Smooth muscle cell (in vitro differentiated cells): Measurements from ENCODE around the gene AKAP13. TPM values are rescaled to one million over a fixed set of nuclear protein-coding genes. Genes with fewer than 3 reads are reported as not detected.
"Not testable (repeated sequence)": the region's sequence is repeated elsewhere in the genome, so short reads cannot be mapped to it uniquely, and the experiment has no call there.

Experiments
- DNase-seq: peaks from one replicate; lab custom pipeline; 2025; ENCODE audit not compliant: unreplicated experiment; lab: John Stamatoyannopoulos, UW
- H2AFZ ChIP-seq: fragments of 200-600 bp; sonication (generic); 2 replicates; pipeline ENCODE4 v1.6.0; 2016; ENCODE audit warnings: antibody characterized with exemption, low read depth, mild to moderate bottlenecking
- H3F3A ChIP-seq: fragments of 200-600 bp; sonication (generic); 2 replicates; pipeline ENCODE4 v1.6.0; 2017; ENCODE audit warnings: antibody characterized with exemption, low read depth
- H3K27ac ChIP-seq: fragments of 200-600 bp; sonication (generic); 2 replicates; pipeline ENCODE4 v1.5.1; 2016; ENCODE audit warnings: low read depth, mild to moderate bottlenecking
- H3K27me3 ChIP-seq: fragments of 200-600 bp; sonication (generic); 2 replicates; pipeline ENCODE4 v1.6.1; 2016; ENCODE audit warnings: low read depth, mild to moderate bottlenecking
- H3K36me3 ChIP-seq: fragments of 200-600 bp; sonication (generic); 2 replicates; pipeline ENCODE4 v1.5.1; 2016; ENCODE audit warnings: low read depth
- H3K4me1 ChIP-seq: fragments of 200-600 bp; sonication (generic); 2 replicates; pipeline ENCODE4 v1.5.1; 2016; ENCODE audit warnings: low read depth
- H3K4me2 ChIP-seq: fragments of 200-600 bp; sonication (generic); 2 replicates; pipeline ENCODE4 v1.6.0; 2016; ENCODE audit warnings: mild to moderate bottlenecking
- H3K4me3 ChIP-seq: fragments of 200-600 bp; sonication (generic); 2 replicates; pipeline ENCODE4 v1.5.1; 2016; ENCODE audit warnings: mild to moderate bottlenecking
- H3K79me2 ChIP-seq: fragments of 200-600 bp; sonication (generic); 2 replicates; pipeline ENCODE4 v1.6.0; 2016; ENCODE audit warnings: low read depth, mild to moderate bottlenecking
- H3K9ac ChIP-seq: fragments of 200-600 bp; sonication (generic); 2 replicates; pipeline ENCODE4 v1.6.0; 2016; ENCODE audit warnings: low read depth
- H3K9me3 ChIP-seq: fragments of 200-600 bp; sonication (generic); replicated peaks from 2 replicates; pipeline ENCODE4 v1.5.1; 2016; ENCODE audit warnings: low read depth
- H4K20me1 ChIP-seq: fragments of 200-600 bp; sonication (generic); 2 replicates; pipeline ENCODE4 v1.6.0; 2016; ENCODE audit warnings: low read depth
- WGBS: methylation state at CpG from one replicate; pipeline ENCODE4 v1.1.7; 2016; ENCODE audit warnings: low lambda C conversion rate; 5-methylcytosine and 5-hydroxymethylcytosine counted together
- polyA plus RNA-seq: library from polyadenylated mRNA; unstranded; fragments of >200 nt; fragmentation: Nextera tagmentation; extraction: Ambion mirVana; gene quantifications from 2 replicates; pipeline ENCODE4 v1.2.1, GENCODE V29; 2016
- total RNA-seq: library from RNA; depleted of rRNA; stranded (reverse); fragments of >200 nt; gene quantifications from 2 replicates; pipeline ENCODE4 v1.2.3, GENCODE V29; 2014
- TF ChIP-seq, protein P1 (sequence below): fragments of 200-600 bp; sonication (generic); IDR thresholded peaks from 2 replicates; pipeline ENCODE4 v1.5.1; 2017; ENCODE audit warnings: borderline replicate concordance, mild to moderate bottlenecking, antibody characterized with exemption; ENCODE audit not compliant: insufficient read depth, poor library complexity, severe bottlenecking

AKAP13 gene
- total and polyA plus RNA-seq, 2 experiments from 2014 or later = 43.3 to 63.5 TPM

DNA sequence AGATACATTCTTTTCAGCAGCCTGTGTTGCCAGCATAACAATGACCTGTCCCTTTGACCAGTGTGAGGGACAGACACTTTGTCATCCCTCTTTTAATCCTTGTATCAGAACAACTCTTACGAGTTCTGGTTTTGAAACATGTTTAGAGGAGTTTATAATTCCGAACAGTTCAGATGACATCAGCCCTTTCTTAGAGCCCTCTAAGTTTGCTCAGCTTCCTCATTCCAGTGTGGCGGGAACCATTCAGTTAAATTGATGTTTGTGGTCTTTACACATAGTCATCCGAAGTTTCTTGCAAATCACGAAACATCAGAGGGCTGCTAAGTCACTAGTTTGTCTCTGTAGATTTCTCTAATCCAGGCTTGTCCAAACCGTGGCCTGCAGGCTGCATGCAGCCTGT is 102.5 kb downstream of the AKAP13 start:
- Histone ChIP-seq H4K20me1 (peaks cover 36% of the 10 kb centered on the region), H3F3A (peaks cover 19% of the 10 kb centered on the region), H3K79me2 (peaks cover 71% of the 10 kb centered on the region), H3K4me2 (peak overlapping the region; percentile 67), H3K9ac (peak overlapping the region; percentile 85), H3K27ac (peak overlapping the region; percentile 97), H2AFZ (no peak overlapping the region), H3K4me1 (peaks cover 32% of the 10 kb centered on the region), H3K4me3 (peak overlapping the region; percentile 13), H3K36me3 (no peaks in the 10 kb centered on the region), H3K27me3 (no peaks in the 10 kb centered on the region), H3K9me3 (no peaks in the 10 kb centered on the region)
- TF ChIP-seq, protein P1, sequence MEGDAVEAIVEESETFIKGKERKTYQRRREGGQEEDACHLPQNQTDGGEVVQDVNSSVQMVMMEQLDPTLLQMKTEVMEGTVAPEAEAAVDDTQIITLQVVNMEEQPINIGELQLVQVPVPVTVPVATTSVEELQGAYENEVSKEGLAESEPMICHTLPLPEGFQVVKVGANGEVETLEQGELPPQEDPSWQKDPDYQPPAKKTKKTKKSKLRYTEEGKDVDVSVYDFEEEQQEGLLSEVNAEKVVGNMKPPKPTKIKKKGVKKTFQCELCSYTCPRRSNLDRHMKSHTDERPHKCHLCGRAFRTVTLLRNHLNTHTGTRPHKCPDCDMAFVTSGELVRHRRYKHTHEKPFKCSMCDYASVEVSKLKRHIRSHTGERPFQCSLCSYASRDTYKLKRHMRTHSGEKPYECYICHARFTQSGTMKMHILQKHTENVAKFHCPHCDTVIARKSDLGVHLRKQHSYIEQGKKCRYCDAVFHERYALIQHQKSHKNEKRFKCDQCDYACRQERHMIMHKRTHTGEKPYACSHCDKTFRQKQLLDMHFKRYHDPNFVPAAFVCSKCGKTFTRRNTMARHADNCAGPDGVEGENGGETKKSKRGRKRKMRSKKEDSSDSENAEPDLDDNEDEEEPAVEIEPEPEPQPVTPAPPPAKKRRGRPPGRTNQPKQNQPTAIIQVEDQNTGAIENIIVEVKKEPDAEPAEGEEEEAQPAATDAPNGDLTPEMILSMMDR = no peak
- 1% methylated on average over 6 of the region's 6 CpGs for WGBS
- DNase-seq = no peak

DNA sequence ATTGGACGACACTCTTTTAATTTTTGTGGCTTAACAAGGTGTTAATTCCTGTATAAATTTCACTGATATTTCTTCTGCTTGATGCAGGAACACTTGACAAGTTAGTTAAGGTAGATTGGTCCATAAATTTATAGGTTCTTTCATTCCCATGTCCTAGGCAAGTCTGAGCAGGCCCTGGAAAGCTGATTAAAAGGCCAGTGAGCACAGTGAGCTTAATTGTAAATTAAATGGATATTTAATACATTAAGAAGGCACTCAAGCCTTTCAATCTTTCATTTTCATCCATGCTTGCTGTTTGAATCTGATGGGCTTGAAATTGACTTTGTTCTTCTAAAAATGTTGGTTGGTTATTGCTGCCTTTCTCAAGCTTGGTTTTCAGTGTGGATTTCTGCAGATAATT is 103.6 kb downstream of the AKAP13 start:
- DNase-seq, H3K9me3 ChIP-seq, H3K36me3 ChIP-seq, H3K27me3 ChIP-seq, H3K4me3 ChIP-seq, H3K9ac ChIP-seq, H2AFZ ChIP-seq, H3K4me2 ChIP-seq: not testable (repeated sequence)
- peak overlapping the region; percentile 97 for H3K27ac ChIP-seq
- H3F3A ChIP-seq = peaks cover 18% of the 10 kb centered on the region
- peaks cover 41% of the 10 kb centered on the region for H4K20me1 ChIP-seq
- peaks cover 68% of the 10 kb centered on the region for H3K79me2 ChIP-seq
- WGBS = 79% methylated on average over 1 of the region's 1 CpG
- peaks cover 23% of the 10 kb centered on the region for H3K4me1 ChIP-seq

DNA sequence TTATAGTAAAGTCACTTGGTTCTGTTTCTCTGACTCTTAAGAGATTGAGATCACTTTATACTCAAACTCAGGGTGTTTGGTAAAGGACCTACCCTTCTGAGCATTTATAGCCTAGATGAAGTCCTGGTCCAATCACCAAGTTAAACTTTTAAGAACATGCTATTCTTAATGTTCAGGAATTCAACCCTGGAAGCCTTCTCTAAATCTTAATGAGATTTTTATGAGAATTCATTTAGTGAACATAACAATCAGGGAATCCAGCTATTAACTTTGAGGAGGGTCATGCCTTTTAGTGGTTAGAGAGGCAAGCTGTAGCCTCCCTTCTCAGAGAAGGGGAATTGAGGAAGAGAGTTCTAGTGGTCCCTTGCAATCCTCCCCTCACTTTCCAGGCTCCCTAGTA is 104.5 kb downstream of the AKAP13 start:
- not testable (repeated sequence) for H3K27me3 ChIP-seq, DNase-seq, H3K4me2 ChIP-seq, H2AFZ ChIP-seq, H3K36me3 ChIP-seq, H3K9ac ChIP-seq, H3K4me3 ChIP-seq, H3K9me3 ChIP-seq
- peaks cover 15% of the 10 kb centered on the region for H3F3A ChIP-seq
- peaks cover 41% of the 10 kb centered on the region for H4K20me1 ChIP-seq
- peaks cover 15% of the 10 kb centered on the region for H3K4me1 ChIP-seq
- H3K27ac ChIP-seq = peak overlapping the region; percentile 12
- peaks cover 68% of the 10 kb centered on the region for H3K79me2 ChIP-seq

DNA sequence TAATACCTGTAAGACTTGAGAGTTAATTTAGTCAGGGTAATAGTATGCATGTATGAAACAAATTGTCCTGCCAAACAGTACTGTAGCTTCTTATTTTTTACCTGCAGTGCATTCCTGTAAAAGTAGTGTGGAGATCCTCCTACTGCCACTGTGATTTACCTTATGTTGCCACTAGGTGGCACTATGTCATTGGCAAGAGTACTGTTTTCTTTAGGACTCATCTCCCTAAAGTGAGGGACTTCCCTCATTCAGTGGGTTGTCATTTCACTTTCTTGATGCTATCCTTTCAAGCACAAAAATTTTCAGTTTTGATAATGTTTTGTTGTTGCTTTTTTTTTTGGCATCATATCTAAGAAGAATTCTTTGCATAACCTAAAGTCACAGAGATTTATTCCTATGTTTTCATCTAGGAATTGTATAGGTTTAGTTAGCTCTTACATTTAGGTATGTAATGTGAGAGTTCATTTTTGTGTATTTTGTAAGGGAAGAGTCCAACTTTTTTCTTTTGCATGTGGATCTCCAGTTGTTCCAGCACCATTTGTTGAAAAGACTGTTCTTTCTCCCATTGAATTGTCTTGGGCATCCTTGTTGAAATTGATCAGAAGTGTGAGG is 105.7 kb downstream of the AKAP13 start:
- no peaks in the 10 kb centered on the region for H3K27me3 ChIP-seq
- H3K9me3 ChIP-seq = no peaks in the 10 kb centered on the region
- no peak overlapping the region for H3K9ac ChIP-seq
- peaks cover 11% of the 10 kb centered on the region for H3F3A ChIP-seq
- DNase-seq = no peak
- TF ChIP-seq, protein P1 = peak; percentile 69
- no peak overlapping the region for H3K4me3 ChIP-seq
- H3K27ac ChIP-seq = no peak overlapping the region
- peaks cover 36% of the 10 kb centered on the region for H4K20me1 ChIP-seq
- no peaks in the 10 kb centered on the region for H3K36me3 ChIP-seq
- H3K4me1 ChIP-seq = peaks cover 15% of the 10 kb centered on the region
- no peak overlapping the region for H2AFZ ChIP-seq
- H3K79me2 ChIP-seq = peaks cover 68% of the 10 kb centered on the region
- no peak overlapping the region for H3K4me2 ChIP-seq

DNA sequence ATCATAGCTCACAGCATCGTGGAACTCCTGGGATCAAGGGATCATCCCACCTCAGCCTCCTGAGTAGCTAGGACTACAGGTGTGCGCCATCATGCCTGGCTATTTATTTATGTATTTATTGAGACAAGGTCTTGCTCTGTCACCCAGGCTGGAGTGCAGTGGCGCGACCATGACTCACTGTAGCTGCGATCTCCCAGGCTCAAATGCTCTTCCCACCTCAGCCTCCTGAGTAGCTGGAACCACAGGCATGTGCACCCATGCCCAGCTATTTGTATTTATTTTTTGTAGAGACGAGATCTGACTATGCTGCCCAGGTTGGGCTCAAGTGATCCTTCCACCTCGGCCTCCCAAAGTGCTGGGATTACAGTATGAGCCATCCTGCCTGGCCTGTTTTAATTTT is 107.4 kb downstream of the AKAP13 start:
- H3K9ac ChIP-seq, H3K27me3 ChIP-seq, H3K36me3 ChIP-seq, H3K4me3 ChIP-seq, H3F3A ChIP-seq, H3K9me3 ChIP-seq, H3K4me1 ChIP-seq, H3K4me2 ChIP-seq, DNase-seq, H2AFZ ChIP-seq: not testable (repeated sequence)
- 52% methylated on average over 7 of the region's 7 CpGs for WGBS
- peak overlapping the region; percentile 74 for H3K27ac ChIP-seq
- H4K20me1 ChIP-seq = peaks cover 39% of the 10 kb centered on the region
- H3K79me2 ChIP-seq = peaks cover 68% of the 10 kb centered on the region
